Endometrial microvascular endothelial cells (primary cell): Measurements from ENCODE around the gene MAPK12. TPM values are rescaled to one million over a fixed set of nuclear protein-coding genes. Genes with fewer than 3 reads are reported as not detected.

Experiments used
- in situ Hi-C: cut with HindIII; loops from 2 replicates; pipeline ENCODE4 v1.10.0; 2017; ENCODE audit warnings: low sequenced_read_pairs, low pct_unique_long_range_greater_than_20kb; ENCODE audit errors: inconsistent ontology term
- total RNA-seq: library from RNA; depleted of rRNA; stranded (reverse); fragments of >200 nt; gene quantifications from one replicate; pipeline ENCODE4 v1.2.3, GENCODE V29; 2015; ENCODE audit errors: inconsistent ontology term

The MAPK12 gene
- total RNA-seq, 1 donor from 2014 or later: 50.4 TPM

DNA sequence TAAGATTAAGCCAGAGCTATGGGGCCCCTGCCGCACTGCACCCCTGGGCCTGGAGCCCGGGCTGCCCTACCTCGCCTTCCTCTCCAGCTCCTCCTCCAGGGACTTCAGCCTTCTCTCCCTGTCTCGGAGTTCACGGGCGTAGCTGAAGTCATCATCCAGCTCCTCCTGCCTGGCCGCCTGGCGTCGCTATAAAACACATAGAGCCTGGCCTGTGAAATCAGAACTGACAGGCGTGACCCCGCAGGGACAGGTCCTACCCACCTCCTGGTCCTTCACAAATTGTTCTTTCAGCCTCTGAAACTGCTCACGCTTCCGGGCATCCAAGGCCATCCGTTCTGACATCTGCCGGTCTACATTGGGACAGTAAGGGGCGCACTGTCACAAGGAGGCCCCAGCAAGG lies 37.4 kb downstream of the MAPK12 start:
- in situ Hi-C loops: no loop called here

DNA sequence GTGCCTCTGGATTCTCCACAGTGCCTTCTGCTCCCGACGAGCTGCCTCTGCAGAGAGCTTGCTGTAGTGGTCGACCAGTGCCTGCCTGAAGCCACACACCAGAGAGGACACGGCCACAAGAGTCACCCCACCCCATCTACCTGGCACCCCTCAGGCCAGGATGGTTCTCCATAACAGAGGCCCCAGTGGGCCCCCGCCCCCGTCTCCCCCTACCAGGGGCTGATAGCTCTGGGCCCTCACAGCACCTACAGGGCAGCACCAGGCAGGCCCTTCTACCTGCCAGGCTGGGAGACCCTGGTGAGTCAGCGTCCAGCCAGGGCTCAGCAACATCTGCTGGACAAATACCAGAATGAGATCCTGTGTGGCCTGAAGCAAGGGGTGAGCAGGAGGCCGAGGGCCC lies 39.0 kb downstream of the MAPK12 start:
- in situ Hi-C loops: no loop called here

DNA sequence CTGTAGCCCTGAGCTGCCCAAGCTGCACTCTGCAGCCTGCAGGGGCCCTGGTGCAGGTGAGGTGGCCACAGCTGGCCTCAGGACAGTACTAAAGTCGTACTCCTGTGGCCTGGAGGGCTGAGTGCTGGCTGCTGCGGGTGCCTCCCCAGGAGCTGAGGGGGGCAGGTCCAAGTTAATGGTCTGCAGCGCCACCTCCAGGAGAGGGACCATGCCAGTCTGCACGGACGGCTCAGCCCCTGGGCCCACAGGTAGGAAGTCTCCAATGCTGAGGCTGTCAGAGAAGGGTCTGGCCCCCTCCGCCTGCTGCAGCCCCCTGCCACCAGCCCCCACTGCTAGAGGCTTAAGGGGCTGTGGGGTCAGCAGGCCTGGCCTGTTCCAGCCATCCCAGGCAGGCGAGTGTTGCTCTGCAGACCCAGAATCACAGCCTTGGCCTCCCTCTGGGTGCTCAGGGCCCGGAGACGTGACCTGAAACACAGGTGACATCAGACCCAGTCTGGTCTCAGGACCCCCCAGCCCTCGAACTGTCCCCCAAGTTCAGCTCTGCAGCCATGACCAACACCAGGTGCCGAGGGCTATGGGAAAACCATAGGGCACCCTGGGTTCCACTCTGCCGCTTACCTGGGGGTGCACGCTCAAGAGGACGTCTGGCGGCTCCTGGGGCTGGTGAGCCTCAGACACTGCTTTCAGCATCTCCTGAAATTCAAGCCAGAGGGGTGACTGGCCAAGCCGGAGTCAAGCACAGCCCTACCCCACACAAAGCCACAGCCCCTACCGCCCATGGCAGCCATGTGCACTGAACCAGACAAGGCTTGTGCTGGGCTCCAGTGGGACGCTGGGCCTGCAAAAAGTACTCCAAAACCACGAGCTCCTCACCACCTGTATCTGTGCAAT lies 39.8 kb downstream of the MAPK12 start:
- in situ Hi-C loops: no loop called here

- in situ Hi-C loops: no loop called here
Observed at GRCh38 chr22:50220603-50221409, 40.7 kb downstream of the MAPK12 start.

DNA sequence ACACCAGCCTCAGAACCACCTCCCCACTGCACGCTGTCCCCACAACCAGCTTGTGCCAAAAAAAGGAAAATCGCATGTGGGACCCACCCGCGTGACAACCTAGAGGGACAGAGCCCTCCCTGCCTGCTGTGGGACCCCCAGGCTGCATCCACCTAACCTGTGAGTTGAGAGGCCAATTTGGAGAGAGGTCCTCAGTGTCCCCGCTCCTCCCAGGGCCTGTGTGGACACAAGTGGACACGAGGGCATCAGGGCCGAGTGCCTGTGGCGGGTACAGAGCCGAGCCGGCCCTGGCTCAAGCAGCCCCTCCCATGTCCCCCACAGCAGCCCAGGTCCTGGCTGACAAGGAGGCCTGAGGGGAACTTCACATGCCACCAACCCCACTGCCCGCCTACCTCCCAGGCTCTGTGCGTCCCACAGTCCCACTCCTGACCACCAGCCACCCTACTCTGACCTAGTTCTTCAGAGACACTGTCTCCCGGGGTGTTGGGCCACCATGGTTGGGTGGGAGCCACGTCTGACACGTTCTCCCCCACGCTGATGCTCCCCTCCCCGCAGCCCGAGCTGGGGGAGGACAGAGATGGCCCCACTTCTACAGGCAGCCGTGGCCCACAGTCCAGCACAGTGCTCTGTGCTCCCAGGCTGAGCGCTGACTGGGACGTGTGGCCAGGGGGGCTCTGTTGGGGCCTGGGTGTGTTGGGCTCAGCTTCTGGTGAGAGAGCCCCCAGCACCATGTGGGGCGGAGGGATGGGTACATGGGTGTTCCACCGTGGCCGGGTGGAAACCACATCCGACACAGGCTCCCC lies 41.5 kb downstream of the MAPK12 start:
- in situ Hi-C loops: no loop called here

GRCh38 chr22:50218996-50219727 lies 42.3 kb downstream of the MAPK12 start:
- in situ Hi-C loops: no loop called here

DNA sequence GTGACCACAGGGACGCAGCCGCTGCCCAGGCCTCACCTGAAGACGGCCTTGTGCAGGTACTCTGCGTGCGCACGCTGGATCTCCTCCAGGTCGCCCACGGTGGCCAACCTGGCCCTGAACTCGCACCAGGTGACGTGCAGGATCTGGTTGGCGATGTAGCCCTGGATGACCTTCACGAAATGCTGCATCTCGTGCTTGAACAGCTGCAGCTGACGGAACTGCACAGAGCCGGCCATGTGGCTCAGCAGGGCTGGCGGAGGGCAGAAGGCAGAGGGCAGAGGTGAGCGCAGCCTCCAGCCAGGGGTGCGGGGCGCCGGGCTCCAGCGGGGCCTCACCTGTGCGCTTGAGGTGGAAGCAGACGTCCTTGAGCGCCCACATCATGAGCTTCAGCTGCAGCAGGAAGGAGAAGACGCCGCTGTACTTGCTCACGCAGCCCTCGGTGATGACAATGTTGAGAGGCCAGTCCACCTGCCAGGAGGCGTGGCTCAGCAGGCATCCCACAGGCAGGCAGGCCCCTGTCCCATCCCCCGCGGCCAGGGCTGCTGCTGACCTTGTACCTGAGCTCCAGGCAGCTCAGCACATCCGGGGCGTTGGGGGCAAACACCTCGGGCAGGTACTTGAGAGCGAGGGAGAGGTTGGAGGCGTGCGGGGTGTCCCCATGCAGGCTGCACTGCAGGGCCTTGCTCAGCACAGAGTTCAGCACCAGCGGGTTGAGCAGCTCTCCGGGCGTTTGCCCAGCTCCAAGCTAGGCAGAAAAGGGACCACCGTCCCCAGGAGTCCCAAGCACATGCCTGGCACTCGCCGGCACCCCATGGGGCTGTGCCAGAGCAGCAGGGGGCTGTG lies 43.1 kb downstream of the MAPK12 start:
- in situ Hi-C loops: no loop called here

DNA sequence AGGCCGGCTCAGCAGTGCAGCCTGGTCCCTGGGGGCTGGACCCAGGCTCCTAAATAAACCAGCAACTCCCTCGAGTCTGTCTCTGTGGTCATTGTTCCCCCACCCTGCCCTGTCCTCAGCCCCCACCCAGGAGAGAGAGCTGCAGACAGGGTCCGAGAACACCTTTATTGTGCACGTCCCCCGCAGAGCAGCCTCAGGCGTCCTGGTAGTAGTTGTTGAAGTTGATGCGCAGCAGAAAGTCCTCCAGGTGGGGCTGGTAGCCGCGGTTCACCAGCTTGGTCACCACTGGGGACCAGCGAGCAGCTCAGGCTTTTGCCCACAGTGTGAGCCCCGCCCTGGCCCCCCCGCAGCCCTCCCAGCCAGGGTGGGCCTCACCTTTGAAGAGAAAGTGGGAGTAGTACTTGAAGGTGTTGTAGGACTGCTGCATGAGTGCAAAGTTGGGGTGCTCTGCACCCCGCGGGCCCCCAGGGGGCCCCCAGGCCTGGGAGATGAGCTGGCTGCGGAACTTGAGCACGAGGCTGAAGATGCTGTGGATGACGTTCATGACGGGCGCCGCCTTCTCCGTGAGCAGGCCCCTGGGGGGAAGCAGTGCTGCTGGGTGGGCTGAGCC lies 43.8 kb downstream of the MAPK12 start:
- in situ Hi-C loops: no loop called here

GRCh38 chr22:50216684-50217520 lies 44.6 kb downstream of the MAPK12 start:
- in situ Hi-C loops: no loop called here

DNA sequence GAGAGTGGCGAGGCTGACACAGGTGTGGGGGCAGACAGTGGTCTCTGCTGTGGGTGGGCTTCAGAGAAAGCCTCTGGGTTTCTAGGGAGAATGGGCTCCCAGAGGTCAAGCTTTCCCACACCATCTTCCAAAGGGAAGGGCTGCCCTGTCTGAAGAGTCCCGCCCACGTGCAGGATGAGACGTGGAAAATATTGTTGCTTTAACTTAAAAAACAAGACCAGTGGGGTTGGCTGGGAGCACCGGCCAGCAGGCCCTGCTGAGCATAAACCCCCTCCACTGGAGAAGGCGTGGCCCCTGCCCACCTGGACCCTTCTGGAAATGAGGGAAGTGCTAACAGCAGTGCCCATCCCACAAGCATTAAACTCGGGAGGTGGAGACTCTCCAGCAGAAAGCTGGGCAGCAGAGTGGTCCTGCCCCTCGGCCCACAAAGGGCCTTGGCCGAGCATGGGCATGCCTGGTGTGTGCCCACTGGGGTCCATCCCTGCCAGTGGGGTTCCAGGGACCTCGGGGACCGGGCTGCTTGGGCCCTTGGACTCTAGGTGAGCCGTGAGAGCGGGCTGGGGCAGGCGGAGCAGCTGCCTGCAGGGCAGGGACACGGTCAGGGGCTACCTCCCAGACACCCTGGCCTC lies 45.3 kb downstream of the MAPK12 start:
- in situ Hi-C loops: no loop called here

DNA sequence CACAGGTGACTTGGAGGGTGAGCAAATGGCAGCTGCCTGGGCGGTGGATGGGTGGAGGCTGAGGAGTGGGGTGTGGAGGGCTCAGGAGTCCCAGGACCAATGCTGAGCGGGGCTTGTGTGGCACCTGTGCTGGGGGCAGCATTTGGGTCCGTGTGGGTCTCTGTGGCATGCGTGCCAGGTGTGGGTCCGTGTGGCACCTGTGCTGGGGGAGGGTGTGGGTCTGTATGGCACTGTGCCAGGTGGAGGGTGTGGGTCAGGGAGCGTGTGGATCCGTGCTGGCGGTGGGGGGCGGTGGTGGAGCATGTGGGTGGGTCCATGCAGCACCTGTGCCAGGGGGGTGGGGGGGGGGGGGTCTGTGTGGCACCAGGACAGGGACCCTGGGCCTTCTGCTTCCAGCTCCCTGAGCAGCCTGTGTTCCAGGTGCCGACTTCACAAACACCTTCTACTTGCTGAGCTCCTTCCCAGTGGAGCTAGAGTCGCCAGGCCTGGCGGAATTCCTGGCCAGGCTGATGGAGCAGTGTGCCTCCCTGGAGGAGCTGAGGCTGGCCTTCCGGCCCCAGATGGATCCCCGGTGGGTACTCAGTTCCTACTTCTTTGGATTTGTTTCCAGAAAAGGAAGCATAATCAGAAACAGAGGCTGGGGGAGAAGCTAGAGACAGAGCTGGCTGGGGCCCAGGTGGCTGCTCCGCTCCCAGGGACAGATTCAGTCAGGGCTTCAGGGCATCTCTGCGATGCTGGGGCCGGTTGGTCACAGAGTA lies 46.0 kb downstream of the MAPK12 start:
- in situ Hi-C loops: no loop called here

- in situ Hi-C loops: no loop called here
Observed at GRCh38 chr22:50213263-50213662, 48.2 kb downstream of the MAPK12 start.

DNA sequence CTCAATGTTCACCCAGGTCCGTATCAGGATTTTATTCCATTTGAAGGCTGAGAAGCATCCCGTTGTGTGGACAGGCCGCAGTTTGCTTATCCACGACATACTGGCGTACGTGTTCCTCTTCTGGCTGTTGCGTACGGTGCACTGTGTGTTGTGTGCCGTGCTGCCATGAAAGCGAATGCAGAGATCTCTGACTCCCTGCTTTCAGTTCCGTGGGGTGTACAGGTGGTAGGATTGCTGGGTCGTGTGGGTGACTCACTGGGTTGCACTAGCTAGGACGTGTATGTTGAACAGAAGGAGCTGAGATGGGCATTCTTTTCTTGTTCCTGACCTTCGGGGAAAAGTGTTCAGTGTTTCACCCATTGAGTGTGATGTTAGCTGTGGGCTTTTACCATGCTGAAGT lies 50.3 kb downstream of the MAPK12 start:
- in situ Hi-C loops: no loop called here

DNA sequence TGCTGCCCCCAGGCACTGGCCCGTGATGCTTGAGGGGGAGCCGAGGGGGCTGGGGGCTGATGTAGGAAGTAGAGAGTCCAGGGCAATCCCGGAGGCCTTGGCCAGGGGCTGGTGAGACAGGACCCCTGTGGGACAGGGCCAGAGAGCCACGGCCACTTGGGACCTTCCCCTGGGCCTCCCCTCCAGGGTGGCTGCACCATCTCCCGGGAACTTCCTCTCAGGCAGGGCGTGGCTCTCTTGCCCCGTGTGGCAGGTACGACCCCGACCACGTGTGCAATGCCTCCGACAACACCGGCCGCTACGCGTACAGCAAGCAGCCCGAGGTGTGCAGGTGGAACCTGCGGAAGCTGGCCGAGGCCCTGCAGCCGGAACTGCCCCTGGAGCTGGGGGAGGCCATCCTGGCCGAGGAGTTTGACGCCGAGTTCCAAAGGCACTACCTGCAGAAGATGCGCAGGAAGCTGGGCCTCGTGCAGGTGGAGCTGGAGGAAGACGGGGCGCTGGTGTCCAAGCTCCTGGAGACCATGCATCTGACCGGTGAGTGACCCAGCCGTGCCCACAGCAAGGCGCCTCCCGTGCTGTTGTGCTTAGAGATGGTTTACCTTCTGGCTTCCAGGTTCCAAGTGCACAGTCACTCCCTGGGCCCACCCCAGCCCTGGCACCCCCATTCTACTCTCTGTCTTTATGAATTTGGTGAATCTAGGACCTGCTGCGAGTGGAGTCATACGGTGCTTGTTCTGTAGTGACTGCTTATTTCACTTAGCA lies 50.9 kb downstream of the MAPK12 start:
- in situ Hi-C loops: no loop called here

- in situ Hi-C loops: no loop called here
Observed at GRCh38 chr22:50209893-50210292, 51.6 kb downstream of the MAPK12 start.
